Endometrial microvascular endothelial cells (primary cell): ENCODE measurements around the gene RAPSN. TPM values are rescaled to one million over a fixed set of nuclear protein-coding genes. Genes with fewer than 3 reads are reported as not detected.
"Not testable (repeated sequence)": the region's sequence is repeated elsewhere in the genome, so short reads cannot be mapped to it uniquely, and the experiment has no call there.

Source experiments
- in situ Hi-C: cut with HindIII; loops from 2 replicates; pipeline ENCODE4 v1.10.0; 2017; ENCODE audit warnings: low sequenced_read_pairs, low pct_unique_long_range_greater_than_20kb; ENCODE audit errors: inconsistent ontology term
- total RNA-seq: library from RNA; depleted of rRNA; stranded (reverse); fragments of >200 nt; gene quantifications from one replicate; pipeline ENCODE4 v1.2.3, GENCODE V29; 2015; ENCODE audit errors: inconsistent ontology term

Gene RAPSN
- total RNA-seq, 1 donor from 2014 or later: not detected

- in situ Hi-C loops: no loop called here
These were observed 18.4 kb upstream of the RAPSN start for GRCh38 chr11:47467357-47467756.

DNA sequence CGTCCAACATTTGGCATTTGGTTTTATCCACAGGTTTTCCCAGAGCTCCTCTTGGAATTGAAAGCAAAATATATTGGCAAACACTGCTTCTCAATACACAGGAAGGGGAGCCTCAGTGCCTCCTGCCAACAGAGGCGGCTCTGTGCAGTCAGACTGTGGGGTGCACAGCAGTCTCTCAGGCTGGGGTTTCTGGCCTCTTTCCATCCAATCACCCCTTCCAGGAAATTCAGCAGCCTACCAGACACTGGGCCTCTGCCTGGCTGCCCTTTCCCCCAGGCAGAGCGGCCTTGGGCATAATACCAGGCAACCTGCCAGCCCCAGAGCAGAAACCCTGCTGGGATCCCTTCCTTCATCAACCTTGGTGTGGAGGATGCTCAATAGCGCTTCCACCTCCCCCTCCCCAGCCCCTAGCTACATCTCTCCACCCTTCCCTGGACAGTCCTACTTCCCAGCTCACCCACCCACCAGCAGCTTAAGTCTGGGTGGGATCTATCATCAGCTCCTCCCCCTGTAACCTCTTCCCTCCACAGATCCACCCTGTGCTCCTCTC is 17.8 kb upstream of the RAPSN start:
- in situ Hi-C loops: no loop called here

GRCh38 chr11:47466201-47466600 is 17.3 kb upstream of the RAPSN start:
- in situ Hi-C loops: no loop called here

DNA sequence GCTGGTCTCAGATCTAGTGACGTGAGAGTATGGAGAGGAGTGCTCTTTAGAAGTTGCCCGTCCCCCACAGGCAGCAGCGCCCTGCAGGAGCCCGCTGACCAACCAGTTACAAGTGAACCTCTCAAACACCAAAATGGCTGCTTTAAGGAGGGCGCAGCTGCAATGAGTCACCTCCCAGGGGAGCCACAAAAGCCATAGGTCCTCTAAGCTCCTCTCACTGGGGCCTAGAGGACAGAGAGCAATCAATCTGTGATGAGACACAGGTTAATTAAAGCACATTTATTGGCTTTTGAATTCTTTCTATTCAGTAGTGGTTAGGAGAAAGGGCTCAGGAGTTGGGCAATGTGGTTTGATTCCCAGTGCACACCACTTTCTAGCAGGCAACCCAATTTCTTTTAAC is 15.5 kb upstream of the RAPSN start:
- in situ Hi-C loops: no loop called here

GRCh38 chr11:47461876-47462275 is 12.9 kb upstream of the RAPSN start:
- in situ Hi-C loops: no loop called here

- in situ Hi-C loops: no loop called here
These were observed 11.8 kb upstream of the RAPSN start for GRCh38 chr11:47460571-47461235.

GRCh38 chr11:47454258-47454671 is 5.3 kb upstream of the RAPSN start:
- in situ Hi-C loops: not testable (repeated sequence)

- in situ Hi-C loops: no loop called here
These were observed 4.4 kb upstream of the RAPSN start for GRCh38 chr11:47453365-47453764.

GRCh38 chr11:47451990-47452389 is 3.1 kb upstream of the RAPSN start:
- in situ Hi-C loops: no loop called here

DNA sequence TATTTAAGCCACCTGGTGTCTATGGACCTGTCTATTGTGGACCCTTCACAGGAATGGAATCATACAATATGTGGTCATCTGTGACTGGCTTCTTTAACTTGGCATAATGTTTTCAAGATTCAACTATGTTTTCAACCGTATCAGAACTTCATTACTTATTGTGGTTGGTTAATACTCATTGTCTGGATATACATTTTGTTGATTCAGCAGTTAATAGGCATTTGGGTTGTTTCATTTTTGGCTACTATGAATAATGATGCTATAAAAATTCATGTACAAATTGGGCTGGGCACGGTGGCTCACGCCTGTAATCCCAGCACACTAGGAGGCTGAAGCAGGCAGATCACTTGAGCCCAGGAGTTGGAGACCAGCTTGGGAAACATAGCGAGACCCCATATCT is 2.5 kb upstream of the RAPSN start:
- in situ Hi-C loops: no loop called here

DNA sequence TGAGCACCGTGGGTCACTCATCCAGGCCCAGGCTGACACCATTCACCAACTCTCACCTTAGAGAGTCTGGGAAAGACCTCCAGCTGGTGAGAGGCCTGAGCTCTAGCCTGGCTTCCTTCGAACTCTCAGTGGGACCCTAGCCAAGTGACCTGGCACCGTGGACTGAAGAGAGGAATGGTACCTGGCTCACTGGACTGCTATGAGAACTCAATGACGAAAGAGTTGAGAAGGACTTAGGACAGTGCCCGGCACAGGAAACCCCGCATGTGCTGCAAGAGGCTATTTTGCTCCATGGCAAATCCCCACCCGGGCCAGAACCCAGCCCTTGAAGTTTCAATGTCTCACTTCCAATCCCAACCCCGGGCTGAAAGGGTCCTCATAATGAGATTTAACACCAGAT is 605 bp upstream of the RAPSN start:
- in situ Hi-C loops: no loop called here

- in situ Hi-C loops: no loop called here
These were observed 1.0 kb downstream of the RAPSN start for GRCh38 chr11:47447906-47448305.

GRCh38 chr11:47446833-47447232 is 2.1 kb downstream of the RAPSN start:
- in situ Hi-C loops: no loop called here

- in situ Hi-C loops: no loop called here
These were observed 3.1 kb downstream of the RAPSN start for GRCh38 chr11:47445840-47446239.

DNA sequence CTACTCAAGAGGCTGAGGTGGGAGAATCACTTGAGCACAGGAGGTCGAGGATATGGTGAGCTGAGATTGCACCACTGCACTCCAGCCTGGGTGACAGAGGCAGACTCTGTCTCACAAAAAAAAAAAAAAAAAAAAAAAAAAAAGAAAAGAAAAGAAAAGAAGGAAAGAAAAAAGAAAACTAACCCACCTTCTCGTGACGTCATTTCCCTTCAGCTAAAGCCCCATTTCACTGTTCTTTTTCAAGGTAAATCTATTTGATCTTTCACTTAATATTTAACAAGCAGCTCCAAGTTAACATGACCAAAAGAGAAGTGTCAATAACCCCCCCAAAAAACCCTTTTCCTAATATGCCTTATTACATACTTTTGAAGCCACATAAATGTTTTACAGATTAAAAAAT is 5.1 kb downstream of the RAPSN start:
- in situ Hi-C loops: no loop called here

DNA sequence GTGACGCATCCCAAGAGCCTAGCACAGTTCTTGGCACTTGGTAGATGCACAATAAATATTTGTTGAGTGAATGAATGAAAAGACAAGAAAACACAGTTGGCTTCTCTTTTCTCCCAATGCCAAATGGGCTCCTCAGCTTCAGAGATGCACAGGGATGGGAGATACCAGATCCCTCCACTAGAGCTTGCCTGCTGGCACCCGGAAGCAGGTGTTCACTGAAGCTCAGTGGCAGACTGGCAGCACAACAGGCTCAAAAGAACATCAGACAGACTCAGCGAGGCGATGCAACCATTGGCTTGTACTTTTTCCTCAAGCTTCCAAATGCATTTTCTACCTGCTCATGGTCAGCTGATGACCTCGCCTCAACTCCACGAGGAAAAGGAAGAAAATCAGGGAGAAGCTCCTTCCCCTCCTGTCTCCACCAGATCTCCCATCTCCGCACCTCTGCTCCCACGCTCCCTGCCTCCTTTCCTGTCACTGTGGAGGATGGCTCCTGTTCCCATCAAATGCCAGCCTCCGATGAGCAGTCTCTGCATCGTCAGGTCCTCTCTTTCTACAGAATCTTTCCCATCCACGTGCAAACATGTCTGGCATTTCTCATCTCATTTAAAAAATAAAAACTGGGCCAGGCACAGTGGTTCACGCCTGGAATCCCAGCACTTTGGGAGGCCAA is 5.8 kb downstream of the RAPSN start:
- in situ Hi-C loops: no loop called here

- in situ Hi-C loops: no loop called here
These were observed 6.4 kb downstream of the RAPSN start for GRCh38 chr11:47442514-47442913.

- in situ Hi-C loops: no loop called here
These were observed 7.5 kb downstream of the RAPSN start for GRCh38 chr11:47441421-47441820.

GRCh38 chr11:47440054-47440476 is 8.9 kb downstream of the RAPSN start:
- in situ Hi-C loops: no loop called here

DNA sequence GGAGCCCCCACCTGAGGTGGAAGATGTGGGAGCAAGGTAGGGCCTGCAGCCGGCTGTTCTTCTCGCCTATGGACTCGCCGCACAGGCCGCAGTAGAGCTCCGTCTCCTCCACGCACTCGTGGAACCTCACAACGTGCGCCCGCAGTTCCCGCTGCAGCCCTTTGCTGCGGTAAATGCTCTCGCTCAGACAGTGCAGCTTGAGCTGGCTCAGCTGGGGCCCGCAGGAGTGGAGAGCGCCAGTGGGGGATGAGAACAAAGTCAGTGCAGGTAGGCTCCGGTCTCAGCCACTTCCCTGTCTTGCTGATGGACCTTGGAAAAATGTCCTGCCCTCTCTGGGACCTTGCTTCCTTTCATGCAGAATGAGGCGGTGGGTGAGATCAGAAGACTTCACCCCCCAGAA is 10.2 kb downstream of the RAPSN start:
- in situ Hi-C loops: no loop called here
